ENCODE data around the gene SLC6A1.

Gene SLC6A1

GRCh38 chr3:10992017-10992942 is at the start of gene SLC6A1:
Gene SLC6A1, plus strand, starts transcription at chr3:10992748. Its CDS starts 24,464 bp downstream, at chr3:11017212.
- no peak for DNase-seq

- no peak for DNase-seq
Observed at GRCh38 chr3:10944866-10945265, 47.7 kb upstream of the SLC6A1 start.

- DNase-seq, result peak; percentile 0
Observed at GRCh38 chr3:10945683-10946287, 46.8 kb upstream of the SLC6A1 start.

- DNase-seq, result no peak
Observed at GRCh38 chr3:10946526-10946925, 46.0 kb upstream of the SLC6A1 start.

GRCh38 chr3:10948326-10948725 is 44.2 kb upstream of the SLC6A1 start:
- no peak for DNase-seq

- no peak for DNase-seq
Observed at GRCh38 chr3:10949197-10949596, 43.4 kb upstream of the SLC6A1 start.

GRCh38 chr3:10950476-10951294 is 41.9 kb upstream of the SLC6A1 start:
- DNase-seq, result peak; percentile 1

GRCh38 chr3:10951295-10951926 is 41.1 kb upstream of the SLC6A1 start:
- DNase-seq, result no peak

GRCh38 chr3:10952525-10952924 is 40.0 kb upstream of the SLC6A1 start:
- no peak for DNase-seq

GRCh38 chr3:10954740-10955139 is 37.8 kb upstream of the SLC6A1 start:
- no peak for DNase-seq

GRCh38 chr3:10955711-10956453 is 36.7 kb upstream of the SLC6A1 start:
- DNase-seq, result no peak

GRCh38 chr3:10956531-10956930 is 36.0 kb upstream of the SLC6A1 start:
- no peak for DNase-seq

- DNase-seq, result no peak
Observed at GRCh38 chr3:10956986-10957385, 35.6 kb upstream of the SLC6A1 start.

GRCh38 chr3:10957976-10958749 is 34.4 kb upstream of the SLC6A1 start:
- peak; percentile 26 for DNase-seq

- DNase-seq, result no peak
Observed at GRCh38 chr3:10960255-10960654, 32.3 kb upstream of the SLC6A1 start.

- DNase-seq, result peak; percentile 1
Observed at GRCh38 chr3:10961921-10962320, 30.6 kb upstream of the SLC6A1 start.

GRCh38 chr3:10962481-10963036 is 30.0 kb upstream of the SLC6A1 start:
- peak; percentile 0 for DNase-seq

GRCh38 chr3:10964537-10965167 is 27.9 kb upstream of the SLC6A1 start:
- DNase-seq, result no peak

GRCh38 chr3:10968401-10968800 is 24.1 kb upstream of the SLC6A1 start:
- peak; percentile 10 for DNase-seq

GRCh38 chr3:10970306-10970960 is 22.1 kb upstream of the SLC6A1 start:
- no peak for DNase-seq
